A549 (cell line): ENCODE results near the gene HSPB7. TPM values are rescaled to one million over a fixed set of nuclear protein-coding genes. Genes with fewer than 3 reads are reported as not detected.
"Not testable (repeated sequence)": the region's sequence is repeated elsewhere in the genome, so short reads cannot be mapped to it uniquely, and the experiment has no call there.

ENCODE experiments used
- ATAC-seq, 2 experiments: fragments of 200-7000 bp in 1 of 2; fragments of >200 bp in 1 of 2; cut with Nextera tagmentation in 1 of 2; cut with Tn5 transposase in 1 of 2; 3 replicates each; pipeline versions ENCODE4 v1.8.0 to v1.9.1; 2018 to 2020; ENCODE audit warnings: mild to moderate bottlenecking in 1 of 2, moderate library complexity in 1 of 2
- CTCF ChIA-PET: fragments of 300-600 bp; sonication (Branson Sonifier 250); formaldehyde crosslinking; extraction: SDS; loops from one replicate; lab custom pipeline; 2021; ENCODE audit warnings: antibody characterized with exemption, inconsistent platforms; lab: Yijun Ruan, JAX
- POLR2A ChIA-PET: fragments of 350-600 bp; formaldehyde crosslinking; extraction: SDS; loops from one replicate; lab custom pipeline; 2021; ENCODE audit warnings: antibody characterized with exemption, inconsistent platforms; lab: Yijun Ruan, JAX
- DNase-seq, 2 experiments: peaks; one replicate each; pipeline versions ENCODE4 v3.0.0 to v3.0.0-alpha.2; 2011 to 2016; ENCODE audit warnings: low read depth in 1 of 2, low spot score in 1 of 2
- FAIRE-seq: peaks from 2 replicates; lab custom pipeline; 2011; peaks lifted over from hg19 to GRCh38; lab: Jason Lieb, UNC
- H3K27ac ChIP-seq, 2 experiments: fragments of >200 bp; sonication (Bioruptor Twin); formaldehyde crosslinking; 3 replicates each; pipeline ENCODE4 v1.5.1; 2016 to 2017
- H3K4me1 ChIP-seq: fragments of >200 bp; sonication (Bioruptor Twin); formaldehyde crosslinking; 3 replicates; pipeline ENCODE4 v1.6.1; 2016
- H3K4me2 ChIP-seq: fragments of >200 bp; sonication (Bioruptor Twin); formaldehyde crosslinking; 3 replicates; pipeline ENCODE4 v1.6.1; 2016
- H3K4me3 ChIP-seq: fragments of >200 bp; sonication (Bioruptor Twin); formaldehyde crosslinking; 3 replicates; pipeline ENCODE4 v1.5.1; 2016
- H3K9me3 ChIP-seq: fragments of >200 bp; sonication (Bioruptor Twin); formaldehyde crosslinking; 3 replicates; pipeline ENCODE4 v1.6.1; 2016
- BHLHE40 ChIP-seq: IDR thresholded peaks from 2 replicates; pipeline ENCODE4 v1.6.1; 2012; ENCODE audit warnings: low read depth, low read length, inconsistent platforms
- CBX2 ChIP-seq: fragments of 200-600 bp; sonication (generic); IDR thresholded peaks from 2 replicates; pipeline ENCODE4 v1.6.1; 2016; ENCODE audit warnings: low read depth, mild to moderate bottlenecking, borderline replicate concordance
- CBX8 ChIP-seq: fragments of 200-600 bp; sonication (generic); IDR thresholded peaks from 2 replicates; pipeline ENCODE4 v1.6.1; 2016
- EHMT2 ChIP-seq: fragments of 200-600 bp; sonication (generic); IDR thresholded peaks from 2 replicates; pipeline ENCODE4 v1.6.1; 2016; ENCODE audit warnings: antibody characterized with exemption, low read depth, mild to moderate bottlenecking, moderate library complexity
- EP300 ChIP-seq, 2 experiments: fragments of >200 bp; sonication (Bioruptor Twin); formaldehyde crosslinking; IDR thresholded peaks; 2 replicates in 1 of 2; 3 replicates in 1 of 2; pipeline ENCODE4 v1.6.1; 2016 to 2017
- FOSL2 ChIP-seq, 2 experiments: fragments of 450-650 bp in 1 of 2; fragments of >200 bp in 1 of 2; sonication (Bioruptor Twin) in 1 of 2; formaldehyde crosslinking; IDR thresholded peaks; 2 replicates each; pipeline versions ENCODE4 v1.5.0 to v1.6.1; 2016 to 2020; ENCODE audit warnings: mild to moderate bottlenecking in 1 of 2, moderate library complexity in 1 of 2
- HDAC2 ChIP-seq: fragments of 200-600 bp; sonication (generic); IDR thresholded peaks from 2 replicates; pipeline ENCODE4 v1.6.1; 2016
- HES2 ChIP-seq: fragments of >200 bp; sonication (Bioruptor Twin); formaldehyde crosslinking; IDR thresholded peaks from 2 replicates; pipeline ENCODE4 v1.6.1; 2016
- JUNB ChIP-seq: fragments of >200 bp; sonication (Bioruptor Twin); formaldehyde crosslinking; IDR thresholded peaks from 2 replicates; pipeline ENCODE4 v1.6.1; 2016
- NR3C1 ChIP-seq: fragments of >200 bp; sonication (Bioruptor Twin); formaldehyde crosslinking; IDR thresholded peaks from 3 replicates; pipeline ENCODE4 v1.6.1; 2017
- PHF8 ChIP-seq: fragments of 200-600 bp; sonication (generic); IDR thresholded peaks from 2 replicates; pipeline ENCODE4 v1.6.1; 2016; ENCODE audit warnings: low read depth, mild to moderate bottlenecking, antibody characterized with exemption, moderate library complexity, borderline replicate concordance
- POLR2A ChIP-seq: IDR thresholded peaks from 2 replicates; pipeline ENCODE4 v1.6.1; 2012; ENCODE audit warnings: mild to moderate bottlenecking, low read length
- RAD21 ChIP-seq, 2 experiments: fragments of >200 bp in 1 of 2; sonication (Bioruptor Twin) in 1 of 2; formaldehyde crosslinking in 1 of 2; IDR thresholded peaks in 1 of 2; conservative IDR thresholded peaks in 1 of 2; 2 replicates in 1 of 2; 3 replicates in 1 of 2; pipeline ENCODE4 v1.6.1; 2012 to 2018; ENCODE audit warnings: inconsistent platforms in 1 of 2
- RFX5 ChIP-seq: fragments of 450-650 bp; IDR thresholded peaks from 2 replicates; pipeline ENCODE4 v1.7.1; 2014; ENCODE audit warnings: antibody characterized with exemption, mild to moderate bottlenecking, moderate library complexity
- TFCP2L1 ChIP-seq: fragments of 250-450 bp; sonication (Bioruptor Pico); IDR thresholded peaks from 2 replicates; pipeline ENCODE4 v1.5.0; 2021; ENCODE audit warnings: mild to moderate bottlenecking
- TP53 ChIP-seq: fragments of 250-450 bp; sonication (Bioruptor Pico); IDR thresholded peaks from 2 replicates; pipeline ENCODE4 v1.5.0; 2021; ENCODE audit warnings: mild to moderate bottlenecking, moderate library complexity
- ZC3H11A ChIP-seq: fragments of 450-650 bp; IDR thresholded peaks from 2 replicates; pipeline ENCODE4 v1.6.1; 2014; ENCODE audit warnings: antibody characterized with exemption, mild to moderate bottlenecking
- ZFP36 ChIP-seq: fragments of 450-650 bp; IDR thresholded peaks from 2 replicates; pipeline ENCODE4 v1.6.1; 2014; ENCODE audit warnings: borderline replicate concordance; ENCODE audit not compliant: partially characterized antibody
- whole genome bisulfite sequencing: methylation state at CpG from one replicate; pipeline ENCODE4 v1.1.6; 2017; ENCODE audit errors: missing lambda C conversion rate; 5-methylcytosine and 5-hydroxymethylcytosine counted together
- polyA plus RNA-seq, 4 experiments: library from polyadenylated mRNA; depleted of rRNA in 3 of 4; stranded (reverse); fragments of >200 nt; fragmentation: RNase III in 1 of 4; extraction: RNeasy Plus Mini Kit Qiagen cat#74134 plus additional on column Dnase treatment in 1 of 4; gene quantifications; 2 replicates in 3 of 4; 3 replicates in 1 of 4; pipeline ENCODE4 v1.2.3, GENCODE V29; 2011 to 2017
- TF ChIP-seq, protein P1 (sequence below): fragments of >200 bp; sonication (Bioruptor Twin); formaldehyde crosslinking; IDR thresholded peaks from 3 replicates; pipeline ENCODE4 v1.6.1; 2016
- TF ChIP-seq, protein P2 (sequence below): fragments of 250-450 bp; sonication (Bioruptor Pico); IDR thresholded peaks from 2 replicates; pipeline ENCODE4 v1.5.0; 2021; ENCODE audit warnings: mild to moderate bottlenecking, moderate library complexity, borderline replicate concordance

HSPB7 gene
- polyA plus RNA-seq, 2 of the 4 experiments (the other 2 are of a cell fraction) = not detected

GRCh38 chr1:16053781-16054502, 36.1 kb upstream of the HSPB7 start:
- 77% methylated on average over 3 of the region's 8 CpGs for WGBS
- FAIRE-seq (no peak), ATAC-seq (no peak), DNase-seq (no peak)
- H3K27ac ChIP-seq = no peak overlapping the region
- no peak for TF ChIP-seq TFCP2L1 (CRISPR knock-in tag)
- no peak for TF ChIP-seq EHMT2
- TF ChIP-seq BHLHE40 = no peak
- no peak for TF ChIP-seq CBX2
- TF ChIP-seq, protein P1, sequence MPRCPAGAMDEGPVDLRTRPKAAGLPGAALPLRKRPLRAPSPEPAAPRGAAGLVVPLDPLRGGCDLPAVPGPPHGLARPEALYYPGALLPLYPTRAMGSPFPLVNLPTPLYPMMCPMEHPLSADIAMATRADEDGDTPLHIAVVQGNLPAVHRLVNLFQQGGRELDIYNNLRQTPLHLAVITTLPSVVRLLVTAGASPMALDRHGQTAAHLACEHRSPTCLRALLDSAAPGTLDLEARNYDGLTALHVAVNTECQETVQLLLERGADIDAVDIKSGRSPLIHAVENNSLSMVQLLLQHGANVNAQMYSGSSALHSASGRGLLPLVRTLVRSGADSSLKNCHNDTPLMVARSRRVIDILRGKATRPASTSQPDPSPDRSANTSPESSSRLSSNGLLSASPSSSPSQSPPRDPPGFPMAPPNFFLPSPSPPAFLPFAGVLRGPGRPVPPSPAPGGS = no peak
- TF ChIP-seq, protein P2, sequence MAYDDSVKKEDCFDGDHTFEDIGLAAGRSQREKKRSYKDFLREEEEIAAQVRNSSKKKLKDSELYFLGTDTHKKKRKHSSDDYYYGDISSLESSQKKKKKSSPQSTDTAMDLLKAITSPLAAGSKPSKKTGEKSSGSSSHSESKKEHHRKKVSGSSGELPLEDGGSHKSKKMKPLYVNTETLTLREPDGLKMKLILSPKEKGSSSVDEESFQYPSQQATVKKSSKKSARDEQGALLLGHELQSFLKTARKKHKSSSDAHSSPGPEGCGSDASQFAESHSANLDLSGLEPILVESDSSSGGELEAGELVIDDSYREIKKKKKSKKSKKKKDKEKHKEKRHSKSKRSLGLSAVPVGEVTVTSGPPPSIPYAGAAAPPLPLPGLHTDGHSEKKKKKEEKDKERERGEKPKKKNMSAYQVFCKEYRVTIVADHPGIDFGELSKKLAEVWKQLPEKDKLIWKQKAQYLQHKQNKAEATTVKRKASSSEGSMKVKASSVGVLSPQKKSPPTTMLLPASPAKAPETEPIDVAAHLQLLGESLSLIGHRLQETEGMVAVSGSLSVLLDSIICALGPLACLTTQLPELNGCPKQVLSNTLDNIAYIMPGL (CRISPR knock-in tag) = no peak
- no peak for TF ChIP-seq TP53
- no peak for TF ChIP-seq RAD21 (conservative IDR thresholded peaks at IDR 0.05 in 1 of 2, IDR thresholded peaks at IDR 0.05 in 1 of 2)
- no peak for TF ChIP-seq EP300 (IDR thresholded peaks at IDR 0.05)
- TF ChIP-seq HES2 = no peak
- no peak for TF ChIP-seq ZFP36
- ChIA-PET POLR2A (no interaction called here), CTCF (interaction anchor here (1.0 to 2.9 kb wide), 4 partner anchors 9 to 262 kb away, joined by 3 to 20 read pairs (median 15); partner anchors contain the start of gene CLCNKB)
- H3K4me1 ChIP-seq = peaks cover 6% of the 10 kb centered on the region; the same call in 2 of the 3 replicates
- H3K9me3 ChIP-seq = no peaks in the 10 kb centered on the region
- no peak overlapping the region for H3K4me2 ChIP-seq
- H3K4me3 ChIP-seq = no peak overlapping the region

- not testable (repeated sequence) for ATAC-seq
Measured at GRCh38 chr1:16051949-16052348, 34.1 kb upstream of the HSPB7 start.

GRCh38 chr1:16051039-16051438, 33.2 kb upstream of the HSPB7 start:
- 89% methylated on average over 2 of the region's 3 CpGs for WGBS
- FAIRE-seq = no peak
- Histone ChIP-seq H3K9me3 (no peaks in the 10 kb centered on the region), H3K27ac (no peak overlapping the region), H3K4me3 (no peak overlapping the region), H3K4me2 (no peak overlapping the region), H3K4me1 (peaks cover 6% of the 10 kb centered on the region; the same call in 2 of the 3 replicates)
- ChIA-PET CTCF (interaction anchor here (1.4 to 1.9 kb wide), 2 partner anchors 28 to 38 kb away, joined by 3 to 5 read pairs; no protein-coding TSS in a partner anchor), POLR2A (no interaction called here)
- DNase-seq = no peak
- no peak for TF ChIP-seq HDAC2
- no peak for TF ChIP-seq CBX8
- no peak for TF ChIP-seq POLR2A
- no peak for TF ChIP-seq RAD21 (conservative IDR thresholded peaks at IDR 0.05 in 1 of 2, IDR thresholded peaks at IDR 0.05 in 1 of 2)
- no peak for TF ChIP-seq TP53
- no peak for TF ChIP-seq PHF8
- no peak for TF ChIP-seq JUNB
- no peak for TF ChIP-seq TFCP2L1 (CRISPR knock-in tag)
- TF ChIP-seq NR3C1 = no peak
- TF ChIP-seq, protein P2 (CRISPR knock-in tag) = no peak
- TF ChIP-seq BHLHE40 = no peak
- TF ChIP-seq ZC3H11A = no peak
- no peak for TF ChIP-seq RFX5
- TF ChIP-seq FOSL2 (IDR thresholded peaks at IDR 0.05) = no peak
- TF ChIP-seq FOSL2 (CRISPR knock-in tag; IDR thresholded peaks at IDR 0.05) = no peak
- no peak for ATAC-seq

More at GRCh38 chr1:16051949-16052348, 34.1 kb upstream of the HSPB7 start:
- H3K4me3 ChIP-seq, DNase-seq, H3K4me1 ChIP-seq, H3K4me2 ChIP-seq, H3K27ac ChIP-seq, FAIRE-seq, H3K9me3 ChIP-seq, POLR2A ChIA-PET: not testable (repeated sequence)
- WGBS = 70% methylated on average over 4 of the region's 12 CpGs
- CTCF ChIA-PET = interaction anchor here (1.4 kb wide), 2 partner anchors 11 to 39 kb away, joined by 3 to 5 read pairs; no protein-coding TSS in a partner anchor
